Heart left ventricle (tissue), 13 donors: ENCODE results near the gene CNRIP1.

Source experiments
- POLR2A ChIP-seq, 2 donors: fragments of 450-650 bp; IDR thresholded peaks; one replicate each; pipeline ENCODE4 v1.6.1; 2017; ENCODE audit warnings: antibody characterized with exemption in 2 of 2, mild to moderate bottlenecking in 2 of 2, moderate library complexity in 2 of 2
- TF ChIP-seq, protein P1 (sequence below), 12 donors: fragments of 200-600 bp; sonication (generic) in 4 of 12; IDR thresholded peaks; one replicate each; pipeline versions ENCODE4 v1.5.0 to v1.8.0; 2018 to 2022; ENCODE audit warnings: antibody characterized with exemption in 12 of 12, mild to moderate bottlenecking in 5 of 12
- donor health status: ischemic (EF 13 %, LVEDD 7.1; RV severe dilation, severe dysfunction).
- donor health status: DM: no; HTN: yes; CAD: no.
- donor health status: DM: no; HTN: no; CAD: no.
- donor health status: ischemic (EF 25% LVEDD 6.9; RV normal size, moderate dysfunction).
- donor health status: ischemic (EF 25% LVEDD 5.7; RV mildly dilated, moderate dysfunction).
- donor health status: ischemic (EF 35%, LVEDD 5.7; RV mildly dilated, moderate dysfunction).
- donor health status: nonischemic (EF 11% LVEDD 7.7; RV severe dilation, severe dysfunction).
- donor health status: DM: yes; HTN: yes; CAD: no.
- donor health status: PGD.
- donor health status: ischemic (EF 29% LVEDD 5.4; RV normal size, mild dysfunction).
- donor health status: nonischemic (EF 23%, LVEDD 6.1; RV moderate dilation, normal function).

DNA sequence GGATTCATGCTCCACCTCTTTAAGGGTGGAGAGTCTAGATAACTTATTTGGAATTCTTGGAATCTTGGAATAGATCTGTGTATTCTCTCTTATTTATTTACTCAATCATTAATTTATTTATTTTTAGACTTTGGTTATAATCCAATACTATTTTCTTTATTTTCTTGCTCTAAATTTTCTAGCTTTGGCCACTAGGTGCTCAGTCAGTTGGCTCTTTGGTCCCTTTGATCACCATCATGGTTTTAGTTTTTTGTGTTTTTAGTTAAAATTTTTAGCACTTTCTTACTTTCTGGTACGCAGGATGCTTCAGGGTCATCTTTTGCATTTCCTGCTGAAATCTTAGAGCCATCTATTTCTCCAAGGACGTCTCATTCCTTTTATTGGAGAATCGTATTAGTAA is 40.1 kb upstream of the CNRIP1 start:
- TF ChIP-seq, protein P1, sequence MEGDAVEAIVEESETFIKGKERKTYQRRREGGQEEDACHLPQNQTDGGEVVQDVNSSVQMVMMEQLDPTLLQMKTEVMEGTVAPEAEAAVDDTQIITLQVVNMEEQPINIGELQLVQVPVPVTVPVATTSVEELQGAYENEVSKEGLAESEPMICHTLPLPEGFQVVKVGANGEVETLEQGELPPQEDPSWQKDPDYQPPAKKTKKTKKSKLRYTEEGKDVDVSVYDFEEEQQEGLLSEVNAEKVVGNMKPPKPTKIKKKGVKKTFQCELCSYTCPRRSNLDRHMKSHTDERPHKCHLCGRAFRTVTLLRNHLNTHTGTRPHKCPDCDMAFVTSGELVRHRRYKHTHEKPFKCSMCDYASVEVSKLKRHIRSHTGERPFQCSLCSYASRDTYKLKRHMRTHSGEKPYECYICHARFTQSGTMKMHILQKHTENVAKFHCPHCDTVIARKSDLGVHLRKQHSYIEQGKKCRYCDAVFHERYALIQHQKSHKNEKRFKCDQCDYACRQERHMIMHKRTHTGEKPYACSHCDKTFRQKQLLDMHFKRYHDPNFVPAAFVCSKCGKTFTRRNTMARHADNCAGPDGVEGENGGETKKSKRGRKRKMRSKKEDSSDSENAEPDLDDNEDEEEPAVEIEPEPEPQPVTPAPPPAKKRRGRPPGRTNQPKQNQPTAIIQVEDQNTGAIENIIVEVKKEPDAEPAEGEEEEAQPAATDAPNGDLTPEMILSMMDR (IDR thresholded peaks at IDR 0.05) = peak in 1 of 12 donors; percentile 18
- TF ChIP-seq POLR2A (IDR thresholded peaks at IDR 0.05) = no peak
